Effector memory CD4-positive, alpha-beta T cell (primary cell): ENCODE measurements around the gene ZNF692.
"Not testable (repeated sequence)": the region's sequence is repeated elsewhere in the genome, so short reads cannot be mapped to it uniquely, and the experiment has no call there.

Experiments
- DNase-seq, 3 donors: peaks; one replicate each; pipeline ENCODE4 v3.0.0-alpha.2; 2020
- H3K27ac ChIP-seq: 2 replicates; pipeline ENCODE4 v1.7.0; 2013; ENCODE audit warnings: mild to moderate bottlenecking, low read length, moderate library complexity; ENCODE audit not compliant: insufficient read depth, poor library complexity, severe bottlenecking
- H3K27me3 ChIP-seq: replicated peaks from 2 replicates; pipeline ENCODE4 v1.7.0; 2013; ENCODE audit warnings: mild to moderate bottlenecking, low read length; ENCODE audit not compliant: insufficient read depth, control insufficient read depth, poor library complexity, severe bottlenecking
- H3K36me3 ChIP-seq: 2 replicates; pipeline ENCODE4 v1.7.0; 2013; ENCODE audit warnings: mild to moderate bottlenecking, low read length, moderate library complexity; ENCODE audit not compliant: control insufficient read depth, insufficient read depth
- H3K4me1 ChIP-seq: 2 replicates; pipeline ENCODE4 v1.7.0; 2013; ENCODE audit warnings: low read length, mild to moderate bottlenecking; ENCODE audit not compliant: control insufficient read depth, insufficient read depth, poor library complexity, severe bottlenecking
- H3K4me3 ChIP-seq: 2 replicates; pipeline ENCODE4 v1.7.0; 2013; ENCODE audit warnings: low read length, low read depth, mild to moderate bottlenecking; ENCODE audit not compliant: insufficient read depth, poor library complexity, severe bottlenecking
- H3K9me3 ChIP-seq: 2 replicates; pipeline ENCODE4 v1.7.0; 2013; ENCODE audit warnings: mild to moderate bottlenecking, low read length, moderate library complexity; ENCODE audit not compliant: control insufficient read depth

Gene ZNF692

GRCh38 chr1:248894837-248895236 lies 36.0 kb upstream of the ZNF692 start:
- no peaks in the 10 kb centered on the region for H3K36me3 ChIP-seq
- H3K27ac ChIP-seq, result no peak overlapping the region
- H3K9me3 ChIP-seq, result no peaks in the 10 kb centered on the region
- H3K27me3 ChIP-seq, result no peaks in the 10 kb centered on the region
- DNase-seq, result no peak
- H3K4me1 ChIP-seq, result no peaks in the 10 kb centered on the region
- no peak overlapping the region for H3K4me3 ChIP-seq

DNA sequence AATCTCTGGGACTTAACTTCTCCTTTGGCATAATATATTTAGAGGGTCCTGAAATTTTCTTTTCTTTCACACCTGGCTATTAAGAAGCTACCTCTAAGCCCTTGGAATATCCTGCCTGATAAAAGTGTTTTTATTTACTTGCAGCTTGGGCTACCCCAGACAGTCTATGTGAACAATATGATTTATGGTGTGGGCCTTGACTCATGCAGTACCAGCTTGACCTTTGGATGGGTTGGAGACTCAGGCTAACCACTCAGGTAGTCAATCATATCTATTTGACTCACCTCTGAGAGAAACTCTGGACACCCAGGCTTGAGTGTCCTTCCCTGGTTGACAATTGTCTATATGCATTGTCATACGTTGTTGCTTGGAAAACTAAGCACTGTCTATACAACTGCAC lies 33.7 kb upstream of the ZNF692 start:
- no peak overlapping the region for H3K27ac ChIP-seq
- no peaks in the 10 kb centered on the region for H3K4me1 ChIP-seq
- no peaks in the 10 kb centered on the region for H3K9me3 ChIP-seq
- DNase-seq, result no peak
- no peaks in the 10 kb centered on the region for H3K27me3 ChIP-seq
- H3K36me3 ChIP-seq, result no peaks in the 10 kb centered on the region
- no peak overlapping the region for H3K4me3 ChIP-seq

DNA sequence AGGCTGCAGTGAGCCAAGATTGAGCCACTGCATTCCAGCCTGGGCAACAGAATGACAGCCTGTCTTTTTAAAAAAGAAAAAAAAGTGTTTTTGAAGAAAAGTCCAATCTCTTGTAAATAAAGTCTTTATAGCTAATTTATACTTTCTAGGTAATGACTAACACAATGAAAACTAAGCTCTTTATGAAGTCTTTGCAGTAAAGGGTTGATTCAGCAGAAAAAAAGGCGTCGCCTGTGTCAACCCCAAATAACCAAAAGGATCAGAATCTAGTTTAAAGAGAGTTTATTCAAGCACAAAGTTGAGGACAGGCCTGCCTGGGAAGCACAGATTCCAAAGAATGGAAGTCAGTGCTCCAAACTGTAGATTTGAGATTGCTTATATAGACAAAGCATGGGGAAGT lies 32.9 kb upstream of the ZNF692 start:
- no peaks in the 10 kb centered on the region for H3K9me3 ChIP-seq
- H3K36me3 ChIP-seq, result no peaks in the 10 kb centered on the region
- no peaks in the 10 kb centered on the region for H3K27me3 ChIP-seq
- no peak overlapping the region for H3K4me3 ChIP-seq
- DNase-seq, result no peak
- no peak overlapping the region for H3K27ac ChIP-seq
- no peaks in the 10 kb centered on the region for H3K4me1 ChIP-seq

DNA sequence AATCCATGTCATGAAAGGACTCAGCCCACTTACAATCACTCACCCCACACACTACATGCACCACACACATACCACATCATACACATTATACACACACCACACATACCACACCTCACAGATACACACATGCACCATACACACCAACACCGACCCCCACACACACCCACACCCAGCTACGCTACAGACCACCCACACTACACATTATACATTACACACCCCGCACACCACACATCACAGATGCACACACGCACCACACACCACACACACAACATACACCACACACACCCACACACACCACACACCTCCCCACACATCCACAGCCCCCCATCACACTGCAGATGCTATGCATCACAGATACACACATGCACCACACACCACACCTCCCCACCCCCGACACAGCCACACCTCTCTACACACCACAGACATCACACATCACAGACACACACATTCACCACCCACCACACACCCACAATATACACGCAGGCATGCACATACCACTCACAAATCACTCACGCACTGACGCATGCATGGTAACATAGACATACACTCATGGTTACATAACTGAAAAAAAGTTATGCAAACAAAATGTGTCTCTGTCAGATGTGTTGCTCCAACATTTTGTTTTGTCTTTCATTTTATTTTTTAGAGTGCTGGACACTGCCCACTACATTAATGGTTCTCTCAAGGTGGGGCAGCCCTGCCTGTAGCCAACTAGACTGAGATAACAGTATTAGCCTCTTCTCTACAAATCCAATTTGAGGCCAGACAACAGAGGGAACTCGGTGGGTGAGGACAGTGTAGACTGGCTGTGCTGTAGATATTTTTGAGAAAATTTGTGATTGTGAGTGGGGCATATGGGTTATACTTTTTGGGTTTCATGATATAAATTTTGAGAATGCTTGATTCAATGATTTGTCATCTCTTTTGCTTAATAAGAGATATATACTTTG lies 31.9 kb upstream of the ZNF692 start:
- H3K36me3 ChIP-seq, result no peaks in the 10 kb centered on the region
- no peaks in the 10 kb centered on the region for H3K9me3 ChIP-seq
- no peak overlapping the region for H3K4me3 ChIP-seq
- no peaks in the 10 kb centered on the region for H3K4me1 ChIP-seq
- H3K27me3 ChIP-seq, result no peaks in the 10 kb centered on the region
- no peak for DNase-seq
- no peak overlapping the region for H3K27ac ChIP-seq

DNA sequence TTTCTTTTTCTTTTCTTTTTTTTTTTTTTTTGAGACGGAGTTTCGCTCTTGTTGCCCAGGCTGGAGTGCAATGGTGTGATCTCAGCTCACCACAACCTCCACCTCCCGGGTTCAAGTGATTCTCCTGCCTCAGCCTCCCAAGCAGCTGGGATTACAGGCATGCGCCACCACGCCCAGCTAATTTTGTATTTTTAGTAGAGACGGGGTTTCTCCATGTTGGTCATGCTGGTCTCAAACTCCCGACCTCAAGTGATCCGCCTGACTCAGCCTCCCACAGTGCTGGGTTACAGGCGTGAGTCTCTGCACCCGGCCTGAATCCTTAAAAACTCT lies 31.0 kb upstream of the ZNF692 start:
- not testable (repeated sequence) for H3K9me3 ChIP-seq, H3K4me3 ChIP-seq, DNase-seq, H3K27me3 ChIP-seq, H3K4me1 ChIP-seq, H3K27ac ChIP-seq, H3K36me3 ChIP-seq

DNA sequence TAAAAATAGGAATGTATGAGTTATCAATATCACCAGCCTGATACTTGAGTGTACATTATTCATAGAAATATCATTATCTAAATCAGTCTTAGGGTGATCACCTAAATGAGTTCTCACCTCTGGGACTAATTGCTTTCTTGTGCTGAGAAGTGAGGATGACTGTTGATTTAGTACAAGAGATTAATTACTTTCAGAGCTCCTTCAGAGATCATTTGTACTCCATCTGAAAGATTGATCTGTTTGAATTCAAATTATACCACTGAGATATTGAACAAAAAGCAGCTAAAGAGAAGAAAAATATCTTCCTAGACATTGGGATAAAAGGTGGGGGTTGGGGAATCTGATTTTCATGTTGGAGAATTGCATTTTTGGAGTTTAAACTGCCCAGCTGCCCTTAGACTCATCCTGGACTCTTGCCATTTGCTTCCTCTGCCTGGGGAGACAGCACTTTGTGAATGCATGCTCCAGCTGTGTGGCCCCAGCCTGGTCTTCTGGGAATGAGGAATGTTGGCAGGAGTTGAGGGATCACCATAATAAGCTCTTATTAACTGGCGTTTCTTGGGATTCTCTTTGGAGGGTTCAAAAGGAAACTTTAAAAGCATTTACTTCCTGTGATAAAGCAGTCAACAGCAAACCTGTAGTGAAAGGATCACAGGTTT lies 27.5 kb upstream of the ZNF692 start:
- no peak for DNase-seq
- Histone ChIP-seq H3K4me3 (no peak overlapping the region), H3K27ac (no peak overlapping the region)

DNA sequence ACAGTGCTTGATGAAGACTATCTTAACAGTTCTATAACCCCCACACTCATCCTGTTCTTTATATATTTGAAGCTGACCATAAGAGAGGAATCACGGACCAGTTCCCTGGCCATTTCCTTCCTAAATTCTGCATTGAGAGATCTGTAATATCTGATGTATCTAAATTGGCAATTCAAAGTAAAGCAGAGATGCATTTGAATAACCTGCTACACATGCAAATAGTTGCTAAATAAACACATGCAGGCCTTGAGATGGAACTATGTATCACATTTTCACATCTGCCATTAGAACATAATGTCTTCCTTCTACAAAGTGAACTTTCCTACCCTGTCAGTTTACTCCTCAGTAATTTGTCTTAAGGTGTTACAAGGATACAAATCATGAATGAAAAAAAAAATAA lies 26.8 kb upstream of the ZNF692 start:
- H3K27ac ChIP-seq, result no peak overlapping the region
- H3K9me3 ChIP-seq, result no peaks in the 10 kb centered on the region
- H3K4me1 ChIP-seq, result no peaks in the 10 kb centered on the region
- H3K27me3 ChIP-seq, result no peaks in the 10 kb centered on the region
- no peaks in the 10 kb centered on the region for H3K36me3 ChIP-seq
- no peak for DNase-seq
- no peak overlapping the region for H3K4me3 ChIP-seq

More for the DNA sequence above, 27.5 kb upstream of the ZNF692 start:
- Histone ChIP-seq H3K4me1 (no peaks in the 10 kb centered on the region), H3K9me3 (no peaks in the 10 kb centered on the region), H3K36me3 (no peaks in the 10 kb centered on the region), H3K27me3 (no peaks in the 10 kb centered on the region)

DNA sequence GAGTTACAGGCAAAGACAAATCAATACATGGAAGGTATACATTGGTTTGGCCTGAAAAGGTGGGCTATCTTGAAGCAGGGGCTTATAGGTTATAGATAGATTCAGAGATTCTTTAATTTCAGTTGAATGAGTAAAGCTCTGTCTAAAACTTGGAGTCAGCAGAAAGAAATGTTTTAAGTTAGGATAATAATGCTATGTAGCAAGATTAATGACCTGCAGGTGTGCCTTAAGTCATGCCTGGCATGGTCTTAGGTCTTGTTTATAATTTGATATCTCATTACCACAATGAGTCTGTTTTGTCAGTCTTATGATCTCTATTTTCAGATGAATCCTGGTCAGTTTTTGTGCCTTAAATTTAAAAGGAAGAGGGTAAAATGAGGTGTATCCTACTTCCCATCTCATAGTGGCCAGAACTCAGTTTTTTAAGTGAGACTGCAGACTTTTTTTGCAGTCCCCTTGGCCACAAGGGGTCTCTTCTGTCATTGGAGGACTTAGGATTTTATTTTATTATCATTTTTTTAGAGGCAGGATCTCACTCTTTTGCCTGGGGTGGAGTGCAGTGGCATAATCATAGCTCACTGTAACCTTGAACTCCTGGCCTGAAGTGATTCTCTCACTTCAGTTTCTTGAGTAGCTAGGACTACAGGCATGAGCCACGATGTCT lies 25.9 kb upstream of the ZNF692 start:
- H3K27ac ChIP-seq, result no peak overlapping the region
- H3K4me1 ChIP-seq, result no peaks in the 10 kb centered on the region
- DNase-seq, result no peak
- H3K36me3 ChIP-seq, result no peaks in the 10 kb centered on the region
- no peaks in the 10 kb centered on the region for H3K9me3 ChIP-seq
- no peaks in the 10 kb centered on the region for H3K27me3 ChIP-seq
- no peak overlapping the region for H3K4me3 ChIP-seq

DNA sequence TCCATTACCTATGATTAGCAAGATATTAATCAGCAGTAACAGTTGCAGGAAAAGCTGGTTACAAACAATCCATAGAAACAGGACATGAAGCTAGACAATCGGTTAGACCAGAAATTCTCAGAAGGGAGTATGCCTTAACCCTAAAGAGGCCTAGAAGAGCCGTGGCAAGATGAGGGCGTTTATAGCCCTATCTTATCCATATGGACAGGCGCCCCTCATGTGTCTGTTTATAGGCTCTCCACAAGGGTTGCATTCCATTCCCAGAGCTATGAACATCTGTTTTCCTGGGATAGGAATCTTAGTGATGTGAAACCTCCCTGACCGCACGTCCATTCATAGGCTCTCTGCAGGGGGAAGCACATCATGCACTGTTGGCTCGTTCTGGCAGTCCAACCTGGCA lies 23.5 kb upstream of the ZNF692 start:
- H3K4me3 ChIP-seq, H3K4me1 ChIP-seq, H3K27ac ChIP-seq, H3K27me3 ChIP-seq, DNase-seq, H3K36me3 ChIP-seq, H3K9me3 ChIP-seq: not testable (repeated sequence)

GRCh38 chr1:248881261-248881660 lies 22.4 kb upstream of the ZNF692 start:
- Histone ChIP-seq H3K27me3 (no peaks in the 10 kb centered on the region), H3K4me3 (no peak overlapping the region), H3K36me3 (no peaks in the 10 kb centered on the region), H3K27ac (no peak overlapping the region), H3K4me1 (no peaks in the 10 kb centered on the region), H3K9me3 (no peaks in the 10 kb centered on the region)
- DNase-seq, result no peak
